Glomerular endothelial cell (primary cell): Measurements from ENCODE around the gene GAS5. TPM values are rescaled to one million over a fixed set of nuclear protein-coding genes. Genes with fewer than 3 reads are reported as not detected.
A peak's percentile ranks its signal among the peaks of the same experiment; 100 is the strongest.
"Not testable (repeated sequence)": the region's sequence is repeated elsewhere in the genome, so short reads cannot be mapped to it uniquely, and the experiment has no call there.

Source experiments
- DNase-seq: peaks from one replicate; pipeline ENCODE4 v3.0.0-alpha.2; 2011; ENCODE audit warnings: low read depth, low spot score; ENCODE audit errors: extremely low read depth
- total RNA-seq: library from RNA; depleted of rRNA; stranded (reverse); fragments of >200 nt; gene quantifications from 2 replicates; pipeline ENCODE4 v1.2.3, GENCODE V29; 2015

GAS5 gene
- total RNA-seq, 1 donor from 2014 or later, result 229 TPM

DNA sequence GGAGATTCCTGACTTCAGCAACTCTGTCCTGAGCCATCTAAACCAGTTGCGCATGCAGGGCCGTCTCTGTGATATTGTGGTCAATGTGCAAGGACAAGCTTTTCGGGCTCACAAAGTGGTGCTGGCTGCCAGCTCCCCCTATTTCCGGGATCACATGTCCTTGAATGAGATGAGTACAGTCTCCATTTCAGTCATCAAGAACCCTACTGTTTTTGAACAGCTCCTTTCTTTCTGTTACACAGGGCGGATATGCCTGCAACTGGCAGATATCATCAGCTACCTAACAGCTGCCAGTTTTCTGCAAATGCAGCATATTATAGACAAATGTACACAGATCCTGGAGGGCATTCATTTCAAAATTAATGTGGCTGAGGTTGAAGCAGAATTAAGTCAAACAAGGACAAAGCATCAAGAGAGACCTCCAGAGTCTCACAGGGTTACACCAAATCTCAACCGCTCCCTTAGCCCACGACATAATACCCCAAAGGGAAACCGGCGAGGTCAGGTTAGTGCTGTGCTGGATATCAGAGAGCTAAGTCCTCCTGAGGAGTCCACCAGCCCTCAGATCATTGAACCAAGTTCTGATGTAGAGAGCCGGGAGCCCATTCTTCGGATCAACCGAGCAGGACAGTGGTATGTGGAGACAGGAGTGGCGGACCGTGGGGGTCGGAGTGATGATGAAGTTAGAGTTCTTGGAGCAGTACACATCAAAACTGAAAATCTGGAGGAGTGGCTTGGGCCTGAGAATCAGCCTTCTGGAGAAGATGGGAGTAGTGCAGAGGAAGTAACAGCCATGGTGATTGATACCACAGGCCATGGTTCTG lies 2.7 kb upstream of the GAS5 start:
- DNase-seq, result no peak

DNA sequence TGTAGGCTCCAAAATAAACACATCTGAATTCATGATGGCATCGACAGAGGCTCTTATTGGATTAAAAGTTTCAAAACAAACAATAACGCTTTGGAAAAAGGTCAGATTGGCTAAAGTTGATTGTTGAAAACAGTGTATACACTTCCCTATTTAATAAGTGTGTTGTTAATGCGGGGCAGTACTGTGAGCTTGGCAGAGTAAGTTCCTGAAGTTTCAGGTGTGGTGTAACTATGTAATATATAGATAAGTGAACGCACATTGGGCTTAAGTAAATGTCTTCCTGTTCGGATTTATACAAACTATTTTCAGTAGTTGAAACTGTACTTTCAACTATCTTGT lies 1.2 kb upstream of the GAS5 start:
- DNase-seq, result no peak

DNA sequence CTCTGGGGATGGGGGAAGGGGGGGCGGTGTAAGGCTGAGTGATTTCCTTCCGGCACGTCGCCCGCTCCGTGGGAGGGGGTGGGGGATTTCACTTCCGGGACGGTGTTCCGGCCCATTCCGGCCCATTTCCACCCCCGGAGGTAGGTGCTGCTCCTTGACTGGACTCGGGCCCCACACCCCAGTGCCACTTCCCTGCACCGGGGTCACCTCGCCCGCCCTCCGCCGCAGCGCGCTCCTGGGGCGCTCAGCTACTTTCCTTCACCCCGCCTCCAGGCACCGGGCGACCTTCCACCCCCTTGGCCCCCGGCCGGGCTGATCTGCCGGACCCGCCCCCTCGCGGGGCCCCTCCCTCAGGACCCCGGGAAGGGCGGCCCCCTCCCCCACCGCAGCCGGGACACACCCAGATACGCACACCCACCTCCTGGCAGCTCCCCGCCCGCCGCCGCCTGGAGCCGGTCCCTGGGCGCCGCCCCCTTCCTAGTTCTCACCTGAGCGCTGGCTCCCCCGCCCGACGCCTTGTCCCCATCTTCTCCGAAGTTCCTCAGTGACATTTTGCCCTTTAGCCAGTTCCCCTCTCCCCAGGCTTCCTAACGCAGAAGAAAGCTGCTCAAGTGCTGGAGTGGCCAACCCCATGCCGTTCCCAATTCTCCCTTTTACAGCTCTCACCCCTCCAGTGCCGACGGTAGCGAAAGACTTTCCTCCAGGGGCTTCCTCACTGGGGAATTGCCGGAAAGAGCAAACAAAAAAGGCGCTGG lies 654 bp upstream of the GAS5 start, which contains the start of gene ZBTB37:
Gene ZBTB37 (plus strand): TSS at position 115 of the 755 bp plus-strand sequence. CDS start 1,846 bp downstream, outside the sequence.
- DNase-seq, result no peak

DNA sequence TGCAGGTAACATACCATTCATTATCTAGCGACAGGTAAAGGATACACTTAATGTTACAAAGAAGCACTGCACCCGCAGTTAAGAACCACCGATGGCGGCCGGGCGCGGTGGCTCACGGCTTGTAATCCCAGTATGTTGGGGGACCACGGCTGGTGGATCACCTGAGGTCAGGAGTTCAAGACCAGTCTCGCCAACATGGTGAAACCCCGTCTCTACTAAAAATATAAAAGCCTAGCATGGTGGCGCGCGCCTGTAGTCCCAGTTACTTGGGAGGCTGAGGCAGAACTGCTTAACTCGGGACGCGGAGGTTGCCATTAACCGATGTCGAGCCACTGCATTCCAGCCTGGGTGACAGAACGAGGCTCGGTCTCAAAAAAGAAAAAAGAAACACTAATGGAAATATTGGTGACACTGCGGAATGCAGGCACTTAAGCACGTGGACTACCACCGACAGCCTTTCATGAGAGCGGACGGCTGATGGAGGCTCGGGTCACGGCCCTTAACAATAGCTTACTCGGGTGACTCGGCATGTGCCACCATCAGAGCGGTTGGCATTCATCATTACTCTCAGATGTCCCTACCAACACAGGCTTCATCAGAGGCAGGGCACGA lies 542 bp downstream of the GAS5 start:
- no peak for DNase-seq

DNA sequence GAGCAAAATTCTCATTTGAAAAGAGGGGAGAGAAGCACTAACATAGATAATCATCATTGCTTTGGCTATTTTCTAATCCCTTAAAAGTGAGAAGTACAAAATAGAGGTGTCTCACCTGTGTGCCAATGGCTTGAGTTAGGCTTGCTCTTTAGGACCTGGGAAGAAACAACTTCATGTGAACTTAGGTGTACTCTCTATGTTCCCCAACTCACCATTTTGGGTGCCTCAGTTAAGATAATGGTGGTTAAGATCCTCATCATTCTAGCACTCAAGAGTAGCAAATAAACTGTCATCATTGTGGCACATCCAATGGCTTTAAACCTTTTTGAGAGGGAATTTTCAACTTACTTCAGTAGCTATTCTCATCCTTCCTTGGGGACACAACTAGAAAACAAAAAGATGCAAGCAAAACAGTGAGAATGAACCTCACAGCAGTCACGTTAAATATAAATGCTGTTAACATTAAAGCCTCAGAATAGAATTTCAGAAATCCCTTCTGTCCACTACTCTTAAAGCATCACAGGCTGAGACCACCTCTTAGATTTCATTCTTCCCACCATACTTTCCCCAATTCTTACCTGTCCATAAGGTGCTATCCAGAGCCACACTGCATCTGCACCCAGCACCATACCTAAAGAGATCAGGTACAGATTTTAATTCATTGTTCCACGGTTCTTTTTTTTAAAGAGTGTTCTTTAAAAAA lies 1.2 kb downstream of the GAS5 start:
- no peak for DNase-seq

DNA sequence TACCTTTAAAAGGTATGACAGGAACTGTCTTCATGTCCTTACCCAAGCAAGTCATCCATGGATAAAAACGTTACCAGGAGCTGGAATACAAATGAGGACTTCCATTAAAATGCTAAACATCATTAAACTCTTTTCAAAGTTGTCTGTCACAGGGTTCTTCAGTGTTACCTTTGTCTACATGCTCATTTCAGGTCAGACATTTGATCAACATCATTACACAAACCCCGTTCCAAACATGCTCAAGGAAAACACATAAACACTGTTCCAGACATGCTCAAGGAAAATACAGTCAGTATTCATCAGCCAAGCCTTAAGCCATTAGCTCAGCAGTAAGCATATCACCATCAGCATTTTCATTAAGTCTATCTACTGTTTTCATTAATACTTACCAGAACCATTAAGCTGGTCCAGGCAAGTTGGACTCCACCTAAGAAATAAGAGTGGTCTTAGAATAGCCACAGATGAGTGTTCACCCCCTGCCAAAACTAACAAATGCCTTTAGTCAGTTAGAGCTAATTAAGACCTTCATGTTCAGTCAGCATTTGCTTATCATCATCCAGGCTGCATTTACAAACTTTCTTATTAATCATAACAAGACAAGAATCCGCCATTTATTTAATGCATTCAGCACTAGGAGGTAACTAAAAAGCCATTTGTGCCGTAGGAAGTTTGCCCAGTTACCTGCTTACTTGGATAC lies 2.2 kb downstream of the GAS5 start:
- DNase-seq, result no peak

DNA sequence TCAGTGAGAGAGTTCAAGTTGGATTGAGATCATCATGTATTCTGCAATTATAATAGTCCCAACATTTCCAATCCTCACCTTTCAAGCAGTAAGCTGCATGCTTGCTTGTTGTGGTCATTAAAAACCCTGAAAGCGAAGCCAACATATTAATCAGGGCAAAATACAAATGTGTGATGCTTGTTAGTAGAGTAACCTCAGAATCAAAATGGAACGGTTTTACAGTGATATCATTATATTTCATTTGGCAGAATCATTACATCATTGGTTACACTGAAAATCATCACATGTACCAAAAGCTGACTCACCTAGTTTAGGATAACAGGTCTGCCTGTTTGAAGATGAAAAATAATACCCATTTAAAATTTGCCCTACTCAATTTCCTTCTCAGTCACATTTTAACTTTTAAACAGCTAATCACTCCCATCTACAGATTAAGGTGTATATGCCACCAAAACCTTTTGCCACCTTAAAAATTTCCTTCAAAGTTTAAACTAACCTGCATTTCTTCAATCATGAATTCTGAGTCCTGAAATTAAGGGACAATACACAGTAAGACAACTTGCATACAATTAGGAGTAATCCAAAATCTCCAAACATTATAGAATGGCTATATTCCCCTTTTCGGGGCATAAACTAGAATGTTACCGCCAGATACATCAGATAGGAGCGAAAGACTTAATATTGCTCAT lies 3.5 kb downstream of the GAS5 start:
- no peak for DNase-seq

DNA sequence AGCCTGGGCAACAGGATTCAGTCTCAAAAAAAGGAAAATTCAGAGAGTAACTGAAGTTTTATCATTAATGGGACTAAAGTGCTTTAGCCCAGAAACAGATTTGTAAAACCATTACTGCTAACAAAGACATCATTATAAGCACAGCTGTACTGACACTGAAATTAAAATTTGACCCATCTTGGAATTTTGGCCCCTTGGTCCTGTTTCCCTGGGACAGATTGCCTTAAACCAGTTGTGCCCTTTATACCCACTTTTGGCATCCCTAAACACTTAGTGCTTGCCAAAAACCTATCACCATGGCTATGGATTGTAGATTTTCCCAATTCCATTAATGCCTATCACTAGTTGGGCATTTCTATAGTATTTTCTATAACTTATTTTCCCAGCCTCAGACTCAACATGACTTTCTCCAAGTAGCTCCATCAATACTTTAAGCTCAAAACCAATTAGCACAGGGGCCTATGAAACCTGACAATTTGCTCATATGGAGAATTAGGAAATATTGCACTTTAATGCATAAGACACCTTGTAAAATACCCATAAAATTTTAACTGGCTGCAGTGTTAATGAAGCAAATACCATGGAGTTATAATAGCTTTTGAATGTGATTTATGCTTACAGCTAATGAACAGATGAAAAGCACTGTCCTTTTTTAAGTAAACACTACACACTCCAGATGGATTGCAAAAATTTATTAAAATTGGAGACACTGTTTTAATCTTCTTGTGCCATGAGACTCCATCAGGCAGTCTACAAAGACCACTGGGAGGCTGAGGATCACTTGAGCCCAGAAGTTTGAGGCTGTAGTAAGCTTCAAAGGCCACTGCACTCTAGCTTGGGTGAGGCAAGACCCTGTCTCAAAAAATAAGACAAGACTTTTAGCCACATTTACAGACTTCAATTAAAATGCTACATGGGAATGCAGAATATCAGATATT lies 4.3 kb downstream of the GAS5 start:
- DNase-seq, result no peak

DNA sequence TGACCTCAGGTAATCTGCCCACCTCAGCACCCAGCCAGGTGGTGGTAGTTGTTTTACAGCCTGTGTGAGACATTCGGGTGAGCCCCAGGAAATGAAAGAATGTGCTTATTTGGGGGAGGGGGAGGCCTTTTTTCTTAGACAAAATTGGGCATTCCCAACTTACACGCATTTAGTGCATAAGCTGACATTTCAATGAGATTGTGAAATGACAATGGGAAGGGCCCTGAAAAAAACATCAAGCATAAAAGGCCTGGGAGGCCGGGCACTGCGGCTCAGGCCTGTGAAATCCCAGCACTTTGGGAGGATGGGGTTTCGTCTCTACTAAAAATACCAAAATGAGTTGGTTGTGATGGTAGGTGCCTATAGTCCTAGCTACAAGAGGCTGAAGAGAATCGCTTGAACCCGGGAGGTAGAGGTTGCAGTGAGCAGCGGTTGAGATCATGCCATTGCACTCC lies 5.0 kb downstream of the GAS5 start:
- DNase-seq, result no peak

DNA sequence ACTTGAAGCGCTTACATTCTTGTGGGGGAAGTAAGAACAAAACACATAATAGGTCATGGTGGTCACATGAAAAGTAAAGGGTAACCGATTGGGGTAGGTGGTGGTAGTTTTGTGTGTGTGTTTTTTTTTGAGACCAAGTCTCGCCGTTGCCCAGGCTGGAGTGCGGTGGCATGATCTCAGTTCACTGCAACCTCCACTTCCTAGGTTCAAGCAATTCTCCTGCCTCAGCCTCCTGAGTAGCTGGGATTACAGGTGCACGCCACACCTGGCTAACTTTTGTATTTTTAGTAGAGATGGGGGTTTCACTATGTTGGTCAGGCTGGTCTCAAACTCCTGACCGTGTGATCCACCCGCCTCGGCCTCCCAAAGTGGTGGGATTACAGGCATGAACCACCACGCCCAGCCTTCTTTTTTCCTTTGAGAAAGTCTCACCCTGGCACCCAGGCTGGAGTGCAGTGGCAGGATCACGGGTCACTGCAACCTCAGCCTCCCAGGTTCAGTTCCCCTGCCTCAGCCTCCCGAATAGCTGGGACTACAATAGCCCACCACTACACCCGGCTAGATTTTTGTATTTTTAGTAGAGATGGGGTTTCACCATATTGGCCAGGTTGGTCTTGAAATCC lies 5.5 kb downstream of the GAS5 start:
- DNase-seq, result not testable (repeated sequence)

DNA sequence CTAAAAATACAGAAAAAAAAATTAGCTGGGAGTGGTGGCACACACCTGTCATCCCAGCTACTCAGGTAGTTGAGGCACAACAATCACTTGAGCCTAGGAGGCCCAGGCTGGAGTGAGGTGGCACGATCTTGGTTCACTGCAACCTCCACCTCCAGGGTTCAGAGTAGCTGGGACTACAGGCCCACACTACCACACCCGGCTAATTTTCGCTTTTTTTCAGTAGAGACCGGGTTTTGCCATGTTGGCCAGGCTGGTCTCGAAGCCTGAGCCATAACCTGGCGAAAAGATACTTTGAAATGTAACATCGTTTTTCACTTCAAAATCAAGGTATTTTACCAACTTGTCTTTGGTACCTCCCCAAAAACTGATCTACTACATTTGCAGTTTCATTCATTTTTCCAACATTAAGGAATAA lies 6.1 kb downstream of the GAS5 start:
- no peak for DNase-seq

DNA sequence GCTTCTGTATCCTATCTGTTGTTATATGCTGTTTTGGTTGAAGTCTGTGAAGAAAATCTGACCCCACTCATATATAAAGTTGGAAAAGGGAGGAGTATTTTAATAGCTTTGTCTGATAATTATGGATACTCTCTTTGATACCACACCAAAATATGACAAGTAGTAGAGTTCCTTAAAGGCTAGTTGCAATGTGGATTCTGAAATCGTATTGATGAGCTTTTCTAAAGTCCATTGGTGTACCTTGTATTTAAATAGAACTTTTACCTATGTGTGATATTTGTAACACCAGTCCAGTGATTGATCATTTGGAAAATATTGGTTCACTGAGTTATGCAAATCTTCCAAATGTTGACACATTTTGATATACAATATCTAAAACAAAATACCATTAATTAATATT lies 7.7 kb downstream of the GAS5 start:
- DNase-seq, result no peak

DNA sequence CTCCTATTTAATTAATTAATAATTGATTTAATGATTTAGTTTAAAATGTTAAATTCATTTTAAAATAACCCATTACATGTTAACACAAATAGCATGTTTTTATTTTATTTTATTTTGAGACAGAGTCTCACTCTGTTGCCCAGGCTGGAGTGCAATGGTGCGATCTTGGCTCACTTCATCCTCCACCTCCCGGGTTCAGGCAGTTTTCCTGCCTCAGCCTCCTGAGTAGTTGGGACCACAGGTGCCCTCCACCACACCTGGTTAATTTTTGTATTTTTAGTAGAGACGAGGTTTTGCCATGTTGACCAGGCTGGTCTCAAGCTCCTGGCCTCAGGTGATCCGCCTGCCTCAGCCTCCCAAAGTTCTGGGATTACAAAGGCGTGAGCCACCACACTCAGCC lies 8.2 kb downstream of the GAS5 start:
- not testable (repeated sequence) for DNase-seq

DNA sequence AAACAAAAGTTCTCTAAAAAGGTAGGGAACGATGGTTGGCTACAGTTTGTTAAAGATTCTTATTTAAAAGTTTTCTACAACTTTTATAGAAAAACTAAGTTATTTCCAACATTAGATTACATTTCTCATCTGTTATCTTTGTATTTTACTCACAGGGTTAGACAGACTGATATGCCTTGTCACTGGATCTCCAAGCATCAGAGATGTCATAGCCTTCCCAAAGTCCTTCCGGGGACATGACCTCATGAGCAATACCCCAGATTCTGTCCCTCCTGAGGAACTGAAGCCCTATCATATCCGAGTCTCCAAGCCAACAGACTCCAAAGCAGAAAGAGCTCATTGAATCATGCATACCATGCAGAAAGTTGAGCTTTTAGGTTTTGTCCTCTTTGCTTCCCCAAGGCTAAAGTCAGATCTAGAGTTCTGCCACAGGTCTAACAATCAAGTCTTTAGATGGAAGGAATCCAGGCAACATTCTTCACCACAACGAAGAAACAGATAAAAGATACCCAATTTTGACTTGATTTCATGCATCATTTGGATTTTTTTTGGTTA lies 10.3 kb downstream of the GAS5 start:
- no peak for DNase-seq

DNA sequence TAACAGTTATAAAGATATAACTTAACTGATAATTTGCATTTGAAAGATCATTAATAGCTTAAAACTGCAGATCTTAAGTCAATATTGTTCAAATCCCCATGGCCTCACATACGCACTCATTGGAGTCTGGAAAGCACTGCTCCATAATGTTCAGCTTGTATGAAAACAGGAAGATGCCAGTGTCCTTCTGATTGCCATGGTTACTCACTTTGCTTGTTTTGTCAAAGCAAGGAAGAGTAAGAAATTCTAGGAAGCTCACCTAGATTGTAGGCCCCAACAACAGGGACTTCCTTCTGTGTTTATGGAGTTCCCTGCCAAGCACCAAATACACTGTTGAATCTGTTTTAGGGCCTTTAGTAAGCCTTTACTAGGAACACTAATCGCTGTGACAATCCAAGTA lies 10.9 kb downstream of the GAS5 start:
- no peak for DNase-seq

DNA sequence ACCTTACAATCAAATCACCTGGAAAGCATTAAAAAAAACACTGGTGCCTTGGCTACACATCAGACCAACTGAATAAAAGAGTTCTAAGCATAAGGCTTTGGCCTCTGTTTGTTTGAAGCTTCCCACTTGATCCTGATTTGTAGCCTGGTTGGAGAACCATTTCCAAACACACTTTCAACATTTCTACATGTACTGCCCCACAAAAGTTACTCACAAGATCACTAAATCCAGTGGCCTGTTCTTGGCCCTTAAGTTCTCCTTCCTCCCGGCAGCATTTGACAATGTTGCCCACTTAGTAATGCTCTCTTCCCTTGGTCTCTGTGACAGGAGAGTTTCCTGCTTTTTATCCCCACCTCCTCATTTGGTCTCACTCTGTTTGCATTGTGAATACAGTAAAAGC lies 11.8 kb downstream of the GAS5 start:
- DNase-seq, result no peak

DNA sequence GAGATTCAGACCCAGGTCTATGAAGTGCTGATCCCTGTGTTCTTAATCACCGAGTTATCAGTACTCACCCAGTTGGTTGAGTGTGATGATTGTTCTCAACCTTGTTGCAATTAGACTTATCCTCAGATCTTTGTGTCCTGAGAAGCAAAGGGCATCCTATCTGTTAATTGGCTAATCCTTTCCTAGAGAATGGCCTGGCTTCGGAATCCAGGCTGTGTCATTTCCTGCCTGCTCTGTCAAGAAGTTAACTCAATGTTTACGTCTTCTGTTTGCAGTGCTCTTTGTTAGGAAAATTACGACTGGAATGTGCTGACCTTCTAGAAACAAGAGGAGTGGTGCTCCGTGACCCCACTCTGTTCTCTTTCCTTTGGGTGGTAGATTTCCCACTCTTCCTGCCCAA lies 14.7 kb downstream of the GAS5 start:
- DNase-seq, result peak; percentile 91

DNA sequence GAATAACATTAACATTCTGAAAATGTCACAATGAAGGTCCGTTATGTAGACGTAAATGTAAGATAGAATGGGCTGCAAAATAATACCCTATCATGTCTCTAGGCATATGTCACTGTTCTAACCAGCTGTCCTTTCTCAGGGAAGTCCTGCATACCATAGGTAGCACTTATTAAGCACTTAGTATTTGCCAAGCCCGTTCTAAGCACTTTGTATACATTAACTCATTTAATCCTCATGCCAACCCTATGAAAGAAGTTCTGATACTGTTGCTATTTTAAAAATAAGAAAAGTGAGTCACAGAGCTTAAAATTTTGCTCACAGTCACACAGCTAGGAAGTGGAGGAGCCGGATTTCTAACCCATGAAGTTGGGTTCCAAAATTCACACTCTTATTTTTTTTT lies 15.7 kb downstream of the GAS5 start:
- DNase-seq, result no peak
